ENCODE measurements around the gene RREB1. TPM values are rescaled to one million over a fixed set of nuclear protein-coding genes. Genes with fewer than 3 reads are reported as not detected.

The RREB1 gene
- total RNA-seq, 1 experiment from 2014 or later, result 7.0 TPM

GRCh38 chr6:7088076-7088742, 19.6 kb upstream of the RREB1 start:
- DNase-seq (ENCODE audit: low read depth), result no peak

DNA sequence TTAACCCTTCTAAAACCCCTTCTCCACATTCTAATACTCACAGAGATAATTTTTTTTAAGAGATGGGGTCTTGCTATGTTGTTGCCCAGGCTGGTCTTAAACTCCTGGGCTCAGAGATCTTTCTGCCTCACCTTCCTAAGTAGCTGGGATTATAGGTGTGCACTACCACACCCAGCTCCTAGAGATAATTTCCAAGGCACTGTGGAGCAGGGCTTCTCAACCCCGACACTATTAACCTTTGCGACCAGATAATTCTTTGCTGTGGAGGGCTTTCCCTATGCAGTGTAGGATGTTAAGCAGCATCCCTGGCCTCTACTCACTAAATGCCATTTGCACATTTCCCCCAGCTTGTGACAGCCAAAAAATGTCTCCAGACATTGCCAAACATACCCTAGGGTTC, 8.8 kb upstream of the RREB1 start:
- DNase-seq (ENCODE audit: low read depth), result no peak

DNA sequence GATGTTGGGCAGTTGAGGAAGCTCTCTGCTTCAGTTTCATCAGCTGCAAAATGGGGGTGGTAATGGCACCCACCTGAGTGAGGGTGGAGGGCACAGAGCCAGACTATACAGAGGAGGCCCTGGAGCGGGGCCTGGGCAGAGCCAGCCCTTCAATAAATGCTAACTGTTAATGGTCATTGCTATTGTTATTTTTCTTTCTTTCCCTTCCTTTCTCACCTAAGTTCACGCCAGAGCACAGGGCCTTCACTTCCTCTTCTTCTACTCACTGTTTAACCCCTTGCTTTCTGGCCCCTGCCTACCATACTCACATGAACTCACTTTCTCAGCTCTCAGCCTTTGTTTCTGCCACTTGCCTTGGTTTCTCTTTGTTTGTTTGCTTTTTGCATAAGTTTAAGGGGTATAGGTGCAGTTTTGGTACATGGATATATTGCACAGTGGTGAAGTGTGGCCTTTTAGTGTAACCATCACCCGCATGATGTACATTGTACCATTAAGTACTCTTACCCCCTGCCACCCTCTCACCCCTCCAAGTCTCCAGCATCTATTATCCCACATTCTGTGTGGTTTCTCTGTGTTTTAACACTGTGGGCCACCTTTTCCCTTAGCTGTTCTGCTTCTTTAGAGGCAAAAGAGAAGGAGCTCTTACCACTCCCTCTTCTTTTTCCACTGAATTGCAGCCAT, 7.5 kb upstream of the RREB1 start:
- no peak for DNase-seq (ENCODE audit: low read depth)

GRCh38 chr6:7100753-7101081, 7.0 kb upstream of the RREB1 start:
- DNase-seq (ENCODE audit: low read depth), result no peak

- DNase-seq (ENCODE audit: low read depth), result no peak
Observed at GRCh38 chr6:7101290-7101689, 6.5 kb upstream of the RREB1 start.

DNA sequence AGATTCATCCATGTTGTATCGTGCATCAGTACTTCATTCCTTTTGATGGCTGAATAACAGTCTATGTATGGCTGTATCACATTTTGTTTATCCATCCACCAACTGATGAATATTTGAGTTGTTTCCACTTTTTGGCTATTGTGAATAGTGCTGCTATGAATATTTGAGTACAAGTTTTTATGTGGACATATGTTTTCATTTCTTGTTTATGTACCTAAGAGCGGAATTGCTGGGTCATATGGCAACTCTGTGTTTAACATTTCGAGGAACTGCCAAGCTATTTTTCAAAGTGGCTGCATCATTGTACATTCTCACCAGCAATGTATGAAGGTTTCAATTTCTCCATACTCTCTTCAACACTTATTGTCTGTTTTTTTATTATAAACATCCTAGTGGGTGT, 3.0 kb upstream of the RREB1 start:
- no peak for DNase-seq (ENCODE audit: low read depth)

- no peak for DNase-seq (ENCODE audit: low read depth)
Observed at GRCh38 chr6:7106215-7106751, 1.5 kb upstream of the RREB1 start.

- no peak for DNase-seq (ENCODE audit: low read depth)
Observed at GRCh38 chr6:7106752-7107577, 796 bp upstream of the RREB1 start.

DNA sequence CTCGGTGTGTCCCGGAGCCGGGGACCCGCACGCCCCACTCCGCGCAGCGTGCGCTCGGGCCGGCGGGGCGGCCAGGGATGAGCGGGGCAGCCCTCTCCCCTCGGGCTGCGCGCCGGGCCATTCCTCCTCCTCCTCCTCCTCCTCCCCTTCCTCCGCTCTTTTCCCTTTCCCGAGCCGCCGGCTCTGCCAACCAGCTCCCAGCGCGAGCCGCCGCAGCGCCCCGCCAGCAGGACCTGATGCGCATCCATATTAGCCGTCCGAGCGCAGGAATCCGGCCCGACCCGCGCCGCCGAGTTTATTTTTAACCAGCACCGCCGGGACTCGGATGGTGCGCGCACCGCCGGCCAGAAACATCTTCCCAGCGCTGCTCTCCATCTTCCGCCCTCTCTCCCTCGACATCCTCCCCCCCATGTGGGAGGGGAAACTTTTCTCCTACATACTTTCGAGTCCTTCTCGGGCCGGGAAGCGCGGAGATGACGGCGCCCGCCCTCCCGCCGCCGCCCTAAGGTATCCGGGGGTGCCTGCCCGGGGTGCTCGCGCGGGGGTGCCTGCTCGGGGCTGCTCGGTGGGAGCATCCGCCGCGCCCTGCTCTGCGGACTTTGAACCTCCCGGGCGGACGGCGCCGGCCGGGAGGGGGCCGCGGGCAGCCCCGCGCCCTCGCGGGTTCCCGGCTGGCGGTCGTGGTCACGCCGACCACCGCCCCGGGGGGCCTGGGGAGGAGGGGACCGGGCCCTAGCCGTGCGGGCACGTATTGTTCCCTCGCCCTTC, 619 bp downstream of the RREB1 start:
- peak; percentile 66 for DNase-seq (ENCODE audit: low read depth)

DNA sequence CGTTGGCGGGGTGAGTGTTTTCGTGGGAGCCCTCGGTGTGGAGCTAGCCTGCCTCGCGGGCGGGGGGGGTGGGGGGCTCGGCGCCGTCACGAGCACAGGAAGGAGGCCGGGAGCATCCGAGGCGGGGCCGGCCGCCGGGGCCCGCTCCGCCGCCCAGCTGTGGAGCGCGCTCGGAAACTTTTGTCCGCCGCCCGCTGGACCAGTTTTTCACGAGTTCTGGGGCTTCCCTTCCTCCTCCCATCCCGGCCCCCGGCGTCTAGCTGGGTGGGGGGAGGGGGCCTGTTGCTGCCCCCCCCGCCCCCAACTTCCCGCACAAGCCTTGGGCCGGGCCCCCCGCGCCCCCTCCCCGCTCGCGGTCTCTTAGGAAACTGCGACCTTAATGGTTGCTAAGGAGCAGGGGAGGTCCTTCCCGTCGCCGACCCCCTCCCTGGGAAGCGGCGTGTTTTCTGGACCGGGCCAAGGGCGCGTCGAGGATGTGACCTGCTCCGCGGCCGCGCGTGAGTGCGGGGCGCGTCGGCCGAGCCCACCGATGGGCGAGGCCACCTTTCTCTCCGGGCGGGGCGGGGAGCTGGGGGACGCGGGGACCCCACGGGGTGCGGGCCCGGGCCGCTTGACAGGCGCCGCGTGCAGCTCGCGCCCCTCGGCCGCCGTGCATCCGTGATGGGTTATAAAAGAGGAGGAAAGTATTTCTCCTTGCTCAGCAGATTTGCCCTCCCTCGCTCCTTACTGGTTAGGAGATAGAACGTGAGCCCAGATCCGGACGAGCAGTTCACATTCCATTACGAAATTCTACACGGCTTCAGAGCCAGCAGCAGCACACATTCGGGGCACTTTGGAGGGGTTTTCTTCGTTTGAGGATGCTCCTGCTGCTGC, 1.4 kb downstream of the RREB1 start:
- peak; percentile 75 for DNase-seq (ENCODE audit: low read depth)

GRCh38 chr6:7110092-7110792, 2.5 kb downstream of the RREB1 start:
- no peak for DNase-seq (ENCODE audit: low read depth)

- no peak for DNase-seq (ENCODE audit: low read depth)
Observed at GRCh38 chr6:7111095-7111690, 3.4 kb downstream of the RREB1 start.

DNA sequence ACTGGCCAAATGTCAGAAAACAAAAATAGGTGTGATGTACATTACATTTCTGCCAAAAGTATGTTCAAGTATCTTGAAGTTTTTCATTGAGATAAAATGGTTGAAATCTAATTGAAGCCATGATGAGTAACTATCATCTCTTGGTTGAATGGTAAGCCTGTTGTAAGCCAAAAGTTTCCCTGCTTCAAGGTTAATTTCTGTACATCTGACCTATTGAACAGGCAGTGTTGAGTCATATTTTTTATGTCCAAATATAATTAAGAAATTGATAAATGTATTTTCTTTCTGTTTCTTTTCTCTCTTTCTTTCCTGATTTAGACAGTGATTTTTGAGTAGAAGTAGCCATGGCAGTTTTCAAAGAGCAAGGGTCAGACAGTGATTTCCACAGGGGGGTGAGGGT, 4.4 kb downstream of the RREB1 start:
- DNase-seq (ENCODE audit: low read depth), result no peak

GRCh38 chr6:7112741-7113313, 5.1 kb downstream of the RREB1 start:
- DNase-seq (ENCODE audit: low read depth), result no peak

GRCh38 chr6:7114744-7115458, 7.1 kb downstream of the RREB1 start:
- DNase-seq (ENCODE audit: low read depth), result no peak

DNA sequence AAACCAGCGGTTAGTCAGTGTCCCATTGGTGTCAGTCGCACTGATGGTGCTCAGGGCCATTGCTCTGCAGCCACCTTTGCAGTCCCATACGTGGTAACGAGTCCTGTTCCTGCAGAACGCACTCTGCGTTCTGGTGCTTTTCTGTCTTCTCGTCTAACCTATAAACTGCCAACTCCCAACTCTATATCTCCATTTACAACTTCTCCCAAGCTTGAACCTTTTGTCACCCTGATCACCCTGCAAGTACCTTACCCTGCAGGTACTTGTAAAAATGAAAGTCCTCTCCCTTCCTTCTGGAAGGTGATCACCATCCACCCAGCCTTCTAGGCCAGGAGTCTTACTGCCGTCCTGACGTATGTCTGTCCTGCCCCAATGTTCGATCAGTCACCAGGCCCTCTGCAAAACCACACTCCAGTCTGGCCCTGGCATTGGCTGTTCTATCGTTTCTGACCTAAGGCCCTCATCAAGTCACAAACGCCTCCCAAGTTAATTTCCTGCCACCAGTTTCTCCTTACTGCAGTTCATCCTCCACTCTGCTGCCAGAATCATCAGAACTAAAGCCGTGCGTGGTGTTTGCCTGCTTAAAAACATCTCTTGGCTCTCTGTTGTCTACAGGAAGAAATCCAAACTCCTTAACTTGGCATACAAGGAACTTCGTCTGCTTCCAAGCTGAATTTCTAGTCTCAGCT, 7.9 kb downstream of the RREB1 start:
- DNase-seq (ENCODE audit: low read depth), result no peak

DNA sequence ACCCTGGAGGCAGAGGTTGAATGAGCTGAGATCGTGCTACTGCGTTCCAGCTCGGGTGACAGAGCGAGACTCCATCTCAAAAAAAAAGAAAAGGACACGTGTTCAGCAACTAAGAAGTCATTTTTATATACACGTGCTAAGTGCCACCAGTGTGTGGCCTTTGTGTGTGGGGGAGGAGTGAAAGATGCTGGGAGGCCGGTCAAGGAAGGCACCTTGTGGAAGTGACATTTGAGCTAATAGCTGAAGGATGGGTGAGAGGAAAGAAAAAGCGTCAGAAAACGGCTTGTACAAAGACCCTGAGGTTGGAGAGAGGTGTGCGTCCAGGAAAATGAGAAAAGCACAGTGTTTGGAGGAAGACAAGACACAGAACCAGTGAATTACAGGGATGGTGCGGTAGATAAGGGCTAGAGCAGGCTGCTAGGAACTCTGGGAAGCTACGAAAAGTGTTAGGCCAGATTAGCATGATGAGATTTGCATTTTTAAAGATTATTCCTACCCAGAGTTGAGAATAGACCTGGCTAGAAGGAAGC, 11.6 kb downstream of the RREB1 start:
- DNase-seq (ENCODE audit: low read depth), result no peak

DNA sequence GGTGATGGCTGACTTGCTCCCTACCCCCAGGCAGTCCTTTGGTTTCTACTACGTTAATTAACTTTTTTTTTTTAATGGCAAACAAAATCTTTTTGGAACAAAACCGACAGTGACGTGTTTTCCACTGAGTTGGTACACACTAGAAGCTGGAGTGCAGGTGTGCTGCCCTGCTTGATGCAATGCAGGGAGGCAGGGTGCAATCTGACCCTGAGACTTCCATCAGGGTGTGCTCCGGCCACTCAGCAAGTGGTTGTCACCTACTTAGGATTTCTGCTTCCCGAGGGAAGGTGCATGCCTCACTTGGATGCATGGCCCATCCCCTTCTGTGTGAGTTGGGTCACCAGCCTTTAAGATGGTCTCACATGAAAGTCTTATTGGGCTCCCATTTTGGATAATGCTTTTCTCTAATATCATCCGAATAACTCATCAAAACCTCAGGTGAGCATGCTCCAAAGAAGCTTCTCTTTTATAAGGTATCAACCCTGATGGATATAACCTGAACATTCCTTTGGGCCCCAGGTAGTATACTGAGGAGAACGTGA, 14.0 kb downstream of the RREB1 start:
- DNase-seq (ENCODE audit: low read depth), result no peak

Measured in Daoy (cell line).